GM19463 (cell line): ENCODE data around the gene FRS2.

ENCODE experiments used
- ATAC-seq: cut with Tn5 transposase; IDR thresholded peaks from one replicate; pipeline ENCODE4 v1.9.1; 2021; ENCODE audit warnings: mild to moderate bottlenecking, moderate library complexity; ENCODE audit not compliant: unreplicated experiment

FRS2 gene

DNA sequence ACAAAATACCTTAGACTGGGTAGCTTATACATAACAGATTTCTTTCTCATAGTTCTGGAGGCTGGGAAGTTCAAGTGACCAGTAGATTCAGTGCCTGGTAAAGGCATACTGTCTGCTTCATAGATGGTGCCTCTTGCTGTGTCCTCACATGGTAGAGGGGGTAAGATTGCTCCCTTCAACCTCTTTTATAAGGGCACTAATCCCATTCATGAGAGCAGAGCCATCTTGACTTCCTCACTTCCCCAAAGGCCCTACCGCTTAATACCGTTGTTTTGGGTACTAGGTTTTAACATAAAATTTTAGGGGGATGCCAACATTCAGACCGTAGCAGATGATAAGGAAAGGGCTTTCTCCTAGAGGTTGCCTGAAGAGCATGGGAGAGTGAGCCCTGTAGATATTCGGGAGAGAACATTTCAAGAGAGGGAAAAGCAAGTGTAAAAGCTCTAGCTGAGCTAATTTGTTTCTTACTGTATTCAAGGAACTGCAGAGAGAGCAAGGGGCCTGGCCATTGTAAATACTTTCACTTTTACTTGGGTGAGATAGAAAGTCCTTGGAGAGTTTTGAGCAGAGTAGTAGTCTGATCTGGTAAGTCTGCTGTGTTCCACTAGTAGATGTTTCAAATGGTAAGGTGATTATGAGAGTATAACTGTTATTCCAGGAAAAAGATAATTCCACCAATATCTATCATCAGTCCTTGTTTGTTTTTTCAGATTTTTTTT lies 27.3 kb downstream of the FRS2 start:
- peak; percentile 87 for ATAC-seq

GRCh38 chr12:69500631-69501030 lies 30.4 kb downstream of the FRS2 start:
- ATAC-seq: no peak

DNA sequence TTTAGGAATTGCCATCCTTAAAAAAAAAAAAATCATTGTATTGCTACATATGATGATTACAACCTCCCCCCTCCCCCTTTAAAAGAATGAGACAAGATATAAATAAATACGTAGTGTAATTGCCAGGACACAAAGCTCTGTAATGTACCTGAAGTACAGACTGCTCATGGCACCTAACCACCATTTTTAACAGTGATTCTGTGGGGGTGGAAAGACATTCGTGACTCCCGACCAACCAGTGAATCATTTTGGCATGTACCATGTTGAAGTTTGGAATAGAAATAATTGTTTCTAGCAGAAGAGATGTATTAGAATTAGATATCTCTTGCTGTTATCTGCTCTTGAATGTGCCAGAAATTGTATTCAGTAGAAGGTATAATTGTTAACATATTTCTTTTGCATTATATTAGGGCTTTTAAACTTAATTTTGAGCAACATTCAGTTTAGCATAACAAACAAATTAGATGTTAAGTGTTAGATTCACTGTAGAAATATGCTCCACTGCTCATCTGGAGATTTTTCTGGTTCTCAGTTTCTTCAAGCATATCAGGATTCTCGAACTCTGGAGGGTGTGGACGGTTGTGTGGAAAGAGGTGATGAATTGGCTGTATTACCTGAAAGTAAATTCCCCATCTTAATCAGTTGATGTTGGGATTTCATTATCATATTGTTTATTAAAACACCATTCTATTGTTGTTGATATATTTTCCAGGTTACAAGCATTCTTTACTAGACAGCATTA lies 31.1 kb downstream of the FRS2 start:
- ATAC-seq: no peak

DNA sequence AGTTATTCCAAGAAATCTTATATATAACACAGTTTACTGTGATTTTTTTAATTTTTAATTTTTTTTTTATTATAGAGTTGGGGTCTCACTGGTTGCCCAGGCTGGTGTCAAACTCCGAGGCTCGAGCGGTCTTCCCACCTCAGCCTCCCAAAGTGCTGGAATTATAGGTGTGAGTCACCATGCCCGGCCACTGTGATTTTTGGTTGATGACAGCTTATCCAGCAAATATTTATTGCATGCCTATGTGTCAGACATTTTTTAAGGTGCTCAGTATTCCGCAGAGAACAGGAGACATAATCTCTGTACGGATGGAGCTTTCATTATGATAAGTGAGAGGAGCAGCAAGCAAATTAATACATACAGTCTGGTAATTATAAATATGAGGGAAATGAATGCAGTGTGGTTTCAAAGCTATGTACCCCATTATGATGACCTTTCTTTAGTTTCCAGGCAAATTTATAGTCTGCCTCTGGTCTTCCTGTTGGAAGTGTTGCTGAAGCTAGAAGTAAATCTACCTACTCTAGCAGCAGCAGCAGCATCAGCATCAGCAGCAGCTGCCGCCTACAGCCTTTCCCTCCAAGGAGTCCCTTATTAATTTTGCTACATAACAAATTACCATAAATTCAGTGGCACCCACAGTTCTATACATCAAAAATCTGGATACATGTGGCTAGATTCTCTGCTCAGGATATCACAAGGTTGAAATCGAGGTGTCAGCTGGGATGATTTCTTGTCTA lies 32.3 kb downstream of the FRS2 start:
- ATAC-seq: no peak

DNA sequence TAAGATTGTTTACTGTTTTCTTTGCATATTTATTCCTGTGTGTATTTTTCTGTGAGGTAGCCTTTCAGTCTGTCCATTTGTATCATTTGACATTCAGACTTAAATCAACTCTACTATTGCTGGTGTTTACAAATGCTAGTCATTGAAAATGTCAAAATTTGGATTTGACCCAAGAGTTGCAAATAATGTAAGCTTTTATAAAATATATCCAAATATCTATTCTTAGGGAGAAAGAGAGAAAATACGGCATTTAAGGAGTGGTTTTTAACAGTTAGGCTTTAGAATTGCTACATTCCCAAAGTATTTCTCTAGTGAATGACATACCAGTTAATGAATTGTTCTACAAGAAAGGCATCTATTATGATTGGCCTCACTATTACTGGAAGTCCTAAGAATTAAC lies 37.9 kb downstream of the FRS2 start:
- ATAC-seq: no peak

DNA sequence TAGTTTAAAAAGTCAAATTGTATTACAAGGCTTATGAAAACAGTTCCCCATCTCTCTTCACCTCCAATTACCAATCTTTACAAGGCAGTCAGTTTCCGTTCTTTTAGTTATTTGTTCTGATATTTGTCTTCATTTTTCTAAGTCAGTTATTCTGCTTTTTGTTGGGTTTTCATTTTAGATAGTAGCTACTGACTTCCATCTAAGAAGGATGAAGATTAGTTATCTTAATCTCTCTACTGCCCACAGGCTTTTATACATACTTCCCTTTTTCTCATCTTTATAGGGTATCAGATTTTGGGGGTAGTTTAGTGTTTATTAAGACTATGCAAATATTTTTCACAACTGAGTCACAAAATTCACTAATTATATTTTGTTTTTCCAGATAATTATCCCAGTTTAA lies 38.4 kb downstream of the FRS2 start:
- no peak for ATAC-seq

- no peak for ATAC-seq
Observed at GRCh38 chr12:69509308-69509736, 39.1 kb downstream of the FRS2 start.

GRCh38 chr12:69509904-69510827 lies 40.0 kb downstream of the FRS2 start:
- ATAC-seq: no peak

DNA sequence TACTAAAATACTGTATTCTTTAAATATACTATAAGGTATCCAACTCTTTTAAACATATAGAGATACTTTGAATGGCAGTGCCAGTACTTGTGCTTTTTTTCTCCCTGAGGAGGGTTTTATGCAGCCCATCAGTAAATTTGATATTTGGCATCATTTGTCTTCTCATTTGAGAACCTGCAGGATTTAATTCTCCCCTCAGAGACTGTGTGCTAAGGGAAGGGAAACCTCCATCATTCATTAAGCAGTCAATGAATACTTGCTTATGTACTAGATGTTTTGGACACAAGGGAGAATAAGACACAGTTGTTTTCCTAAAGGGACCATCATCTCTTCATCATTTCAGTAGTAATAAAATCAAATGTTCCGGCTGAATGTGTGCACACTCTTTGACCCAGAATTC lies 40.8 kb downstream of the FRS2 start:
- no peak for ATAC-seq

GRCh38 chr12:69511469-69512267 lies 41.5 kb downstream of the FRS2 start:
- no peak for ATAC-seq

GRCh38 chr12:69512820-69513219 lies 42.6 kb downstream of the FRS2 start:
- no peak for ATAC-seq

- ATAC-seq: no peak
Observed at GRCh38 chr12:69513297-69513696, 43.1 kb downstream of the FRS2 start.

DNA sequence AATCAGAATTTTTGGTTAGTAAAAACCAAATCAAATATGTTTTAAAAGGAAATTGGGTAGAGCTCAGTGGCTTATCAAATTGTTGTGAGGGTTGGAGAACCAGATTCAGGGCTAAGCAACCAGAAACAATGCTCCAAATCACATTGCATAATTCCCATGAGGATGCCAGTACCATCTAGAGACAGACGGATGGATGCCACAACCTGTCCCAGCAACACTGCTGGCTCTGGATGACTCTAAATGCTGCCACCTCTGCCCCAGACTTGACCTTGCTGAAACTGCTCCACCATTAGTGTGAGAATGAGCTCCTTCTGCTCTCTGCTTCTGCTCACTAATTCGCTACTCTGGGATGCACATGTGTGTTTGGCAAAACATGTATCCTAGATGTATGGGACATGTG lies 43.9 kb downstream of the FRS2 start:
- no peak for ATAC-seq

- no peak for ATAC-seq
Observed at GRCh38 chr12:69514845-69515244, 44.7 kb downstream of the FRS2 start.

DNA sequence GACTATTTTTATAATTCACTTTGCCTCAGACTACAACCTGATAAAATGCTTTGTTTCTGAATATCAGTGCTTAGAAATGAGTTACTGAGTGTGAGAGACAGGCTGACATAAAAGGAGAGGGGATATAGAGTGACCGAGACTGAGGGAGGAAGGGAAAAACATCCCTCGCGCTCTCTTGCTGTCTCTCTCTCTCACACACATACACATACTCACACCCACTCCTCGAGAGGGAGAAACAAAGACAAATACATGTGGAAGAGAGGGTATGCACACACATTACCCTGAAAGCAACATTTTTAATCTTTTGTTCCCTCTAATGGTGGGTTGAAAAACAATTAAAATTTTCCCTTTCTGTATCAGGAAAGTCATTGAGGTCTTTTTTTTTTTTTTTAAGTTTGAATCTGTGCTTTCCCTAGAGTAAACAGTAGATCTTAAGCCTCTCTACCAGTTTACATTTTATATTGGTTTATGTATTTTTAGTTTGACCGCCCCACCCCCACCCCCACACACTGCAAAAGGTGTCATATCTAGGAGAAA lies 45.3 kb downstream of the FRS2 start:
- ATAC-seq: no peak

DNA sequence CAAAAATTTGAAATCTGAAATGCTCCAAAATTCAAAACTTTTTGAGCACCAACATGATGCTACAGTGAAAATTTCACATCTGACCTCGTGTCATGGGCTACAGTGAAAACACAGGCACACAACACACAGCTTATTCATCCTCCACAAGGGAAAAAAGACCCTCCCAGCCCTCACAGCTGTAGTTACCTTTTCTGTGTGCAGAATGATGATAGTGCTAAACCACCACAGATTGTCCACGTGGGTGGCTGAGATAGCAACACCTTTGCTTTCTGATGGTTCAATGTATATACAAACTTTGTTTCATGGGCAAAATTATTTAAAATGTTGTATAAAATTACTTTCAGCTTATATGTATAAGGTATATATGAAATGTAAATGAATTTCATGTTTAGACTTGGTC lies 46.8 kb downstream of the FRS2 start:
- no peak for ATAC-seq

- no peak for ATAC-seq
Observed at GRCh38 chr12:69517406-69517805, 47.2 kb downstream of the FRS2 start.

DNA sequence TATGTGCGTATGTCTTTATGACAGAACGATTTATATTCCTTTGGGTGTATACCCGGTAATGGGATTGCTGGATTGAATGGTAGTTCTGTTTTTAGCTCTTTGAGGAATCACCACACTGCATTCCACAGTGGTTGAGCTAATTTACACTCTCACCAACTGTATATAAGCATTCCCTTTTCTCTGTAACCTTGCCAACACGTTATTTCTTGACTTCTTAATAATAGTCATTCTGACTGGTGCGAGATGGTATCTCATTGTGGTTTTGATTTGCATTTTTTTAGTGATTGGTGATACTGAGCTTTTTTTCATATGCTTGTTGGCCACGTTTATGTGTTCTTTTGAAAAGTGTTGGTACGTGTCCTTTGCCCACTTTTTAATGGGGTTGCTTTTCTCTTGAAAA lies 49.7 kb downstream of the FRS2 start:
- ATAC-seq: no peak

- ATAC-seq: no peak
Observed at GRCh38 chr12:69523433-69524330, 53.5 kb downstream of the FRS2 start.
